DND-41 (cell line): ENCODE data around the gene NIP7.

Experiments
- ATAC-seq: fragments of 200-7000 bp; cut with Tn5 transposase; 3 replicates; pipeline ENCODE4 v1.9.1; 2021; ENCODE audit warnings: low read depth; ENCODE audit not compliant: insufficient read depth
- DNase-seq: peaks from one replicate; pipeline ENCODE4 v3.0.0-alpha.2; 2020
- H2AFZ ChIP-seq: 2 replicates; pipeline ENCODE4 v1.6.0; 2012; ENCODE audit warnings: low read depth, low read length
- H3K27ac ChIP-seq: 2 replicates; pipeline ENCODE4 v1.5.1; 2012; ENCODE audit warnings: low read length, inconsistent platforms
- H3K27me3 ChIP-seq: fragments of 200-600 bp; sonication (generic); 2 replicates; pipeline ENCODE4 v1.6.0; 2012; ENCODE audit warnings: low read length, mild to moderate bottlenecking, inconsistent platforms; ENCODE audit not compliant: insufficient read depth, poor library complexity
- H3K36me3 ChIP-seq: 2 replicates; pipeline ENCODE4 v1.5.1; 2012; ENCODE audit warnings: low read length, inconsistent platforms; ENCODE audit not compliant: insufficient read depth
- H3K4me1 ChIP-seq: 2 replicates; pipeline ENCODE4 v1.5.1; 2012; ENCODE audit warnings: mild to moderate bottlenecking, low read length; ENCODE audit not compliant: insufficient read depth
- H3K4me2 ChIP-seq: 2 replicates; pipeline ENCODE4 v1.6.0; 2012; ENCODE audit warnings: mild to moderate bottlenecking, moderate library complexity, low read length, inconsistent platforms; ENCODE audit not compliant: insufficient read depth
- H3K4me3 ChIP-seq, 2 experiments: fragments of 200-600 bp in 1 of 2; shearing (Covaris generic) in 1 of 2; 2 replicates each; pipeline ENCODE4 v1.5.1; 2012 to 2016; ENCODE audit warnings: inconsistent platforms in 2 of 2, low read length in 2 of 2, mild to moderate bottlenecking in 2 of 2, low read depth in 1 of 2, moderate library complexity in 1 of 2
- H3K79me2 ChIP-seq: 2 replicates; pipeline ENCODE4 v1.6.0; 2012; ENCODE audit warnings: low read length, inconsistent platforms; ENCODE audit not compliant: insufficient read depth
- H3K9ac ChIP-seq: 2 replicates; pipeline ENCODE4 v1.6.0; 2012; ENCODE audit warnings: low read depth, mild to moderate bottlenecking, inconsistent platforms, low read length, moderate library complexity
- H3K9me3 ChIP-seq: 2 replicates; pipeline ENCODE4 v1.5.1; 2012; ENCODE audit warnings: low read length, moderate library complexity, mild to moderate bottlenecking, inconsistent platforms; ENCODE audit not compliant: insufficient read depth, severe bottlenecking
- H4K20me1 ChIP-seq: 2 replicates; pipeline ENCODE4 v1.6.0; 2012; ENCODE audit warnings: low read length; ENCODE audit not compliant: insufficient read depth
- CTCF ChIP-seq: IDR thresholded peaks from 2 replicates; pipeline ENCODE4 v1.5.1; 2012; ENCODE audit warnings: borderline replicate concordance, low read length, moderate library complexity, mild to moderate bottlenecking; ENCODE audit not compliant: poor library complexity, severe bottlenecking; ENCODE audit errors: extremely low read depth
- EZH2 ChIP-seq: IDR thresholded peaks from 3 replicates; pipeline ENCODE4 v1.6.1; 2012; ENCODE audit warnings: borderline replicate concordance, low read depth, mild to moderate bottlenecking, moderate library complexity, low read length, inconsistent platforms; ENCODE audit not compliant: severe bottlenecking

The NIP7 gene

GRCh38 chr16:69318177-69318910, 21.2 kb upstream of the NIP7 start:
- no peaks in the 10 kb centered on the region for H3K9me3 ChIP-seq
- no peak overlapping the region for H3K4me2 ChIP-seq
- no peak overlapping the region for H3K4me3 ChIP-seq
- DNase-seq, result no peak
- H4K20me1 ChIP-seq, result peaks cover 84% of the 10 kb centered on the region
- no peak overlapping the region for H3K27ac ChIP-seq
- no peak for ATAC-seq
- peaks cover 7% of the 10 kb centered on the region; the same call in 1 of the 2 replicates for H3K4me1 ChIP-seq
- no peaks in the 10 kb centered on the region for H3K27me3 ChIP-seq
- peaks cover 80% of the 10 kb centered on the region for H3K79me2 ChIP-seq
- no peak overlapping the region for H3K9ac ChIP-seq
- no peak for TF ChIP-seq CTCF
- TF ChIP-seq EZH2, result no peak
- peaks cover 94% of the 10 kb centered on the region for H3K36me3 ChIP-seq
- H2AFZ ChIP-seq, result no peak overlapping the region

DNA sequence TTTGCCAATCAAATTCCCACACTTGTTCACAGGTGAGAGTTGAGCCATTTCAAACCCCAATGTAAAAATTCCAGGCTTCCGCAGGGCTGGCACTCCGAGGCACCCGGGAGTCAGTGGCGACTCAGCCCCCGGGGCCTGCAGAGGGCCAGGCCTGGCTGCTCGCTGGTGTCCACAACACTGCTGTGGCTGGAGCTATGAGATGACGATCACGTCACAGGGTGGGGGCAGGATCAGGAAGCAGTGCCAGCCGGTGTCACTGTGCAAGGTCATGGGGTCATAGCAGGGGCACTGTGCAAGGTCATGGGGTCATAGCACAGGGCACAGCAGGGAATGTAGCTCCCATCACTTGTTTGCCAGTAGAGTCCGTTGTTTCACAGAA, 20.7 kb upstream of the NIP7 start:
- no peak overlapping the region for H2AFZ ChIP-seq
- H3K9me3 ChIP-seq, result no peaks in the 10 kb centered on the region
- peaks cover 86% of the 10 kb centered on the region for H4K20me1 ChIP-seq
- no peak overlapping the region for H3K27ac ChIP-seq
- peaks cover 8% of the 10 kb centered on the region; the same call in 1 of the 2 replicates for H3K4me1 ChIP-seq
- DNase-seq, result no peak
- peaks cover 95% of the 10 kb centered on the region for H3K36me3 ChIP-seq
- peaks cover 79% of the 10 kb centered on the region for H3K79me2 ChIP-seq
- no peak overlapping the region for H3K4me2 ChIP-seq
- TF ChIP-seq EZH2, result no peak
- no peak for TF ChIP-seq CTCF
- no peak for ATAC-seq
- no peaks in the 10 kb centered on the region for H3K27me3 ChIP-seq
- no peak overlapping the region for H3K4me3 ChIP-seq
- H3K9ac ChIP-seq, result no peak overlapping the region

DNA sequence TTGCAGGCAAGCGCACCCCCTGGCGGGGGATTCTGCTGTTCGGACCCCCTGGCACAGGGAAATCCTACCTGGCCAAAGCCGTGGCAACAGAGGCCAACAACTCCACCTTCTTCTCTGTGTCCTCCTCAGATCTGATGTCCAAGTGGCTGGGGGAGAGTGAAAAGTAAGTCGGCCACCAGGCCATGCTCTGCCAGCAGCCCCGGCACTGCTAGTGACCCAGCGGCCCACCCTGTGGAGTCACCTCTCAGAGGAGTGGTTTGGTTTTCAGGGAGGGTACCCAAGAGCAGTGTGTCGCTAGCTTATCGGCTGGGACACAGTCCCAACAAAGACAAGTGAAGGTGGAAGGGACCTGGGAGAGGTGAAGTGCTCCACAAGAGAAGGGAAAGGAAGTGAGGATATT, 20.2 kb upstream of the NIP7 start:
- H3K36me3 ChIP-seq, result peaks cover 95% of the 10 kb centered on the region
- H3K9me3 ChIP-seq, result no peaks in the 10 kb centered on the region
- H3K9ac ChIP-seq, result no peak overlapping the region
- DNase-seq, result no peak
- H3K4me3 ChIP-seq, result no peak overlapping the region
- no peaks in the 10 kb centered on the region for H3K27me3 ChIP-seq
- H3K4me2 ChIP-seq, result no peak overlapping the region
- peaks cover 4% of the 10 kb centered on the region; the same call in 1 of the 2 replicates for H3K4me1 ChIP-seq
- TF ChIP-seq CTCF (no peak), EZH2 (no peak)
- ATAC-seq, result no peak
- peaks cover 79% of the 10 kb centered on the region for H3K79me2 ChIP-seq
- H4K20me1 ChIP-seq, result peaks cover 86% of the 10 kb centered on the region
- no peak overlapping the region for H2AFZ ChIP-seq
- no peak overlapping the region for H3K27ac ChIP-seq
